Measurements from ENCODE around the gene SLC6A3. TPM values are rescaled to one million over a fixed set of nuclear protein-coding genes. Genes with fewer than 3 reads are reported as not detected.

The SLC6A3 gene
- total and polyA plus RNA-seq, 10 donors, result 0.02 to 0.27 (median 0.07) TPM; not detected in 4

- peaks cover 2 to 100% (median 93%) of the 10 kb centered on the region in 6 donors for H3K36me3 ChIP-seq
- WGBS, 5 donors, result 91 to 97% (median 95%) methylated on average over 12 of the region's 12 CpGs
- DNase-seq, result no peak
- peak overlapping the region in 1 of 8 donors; percentile 90 for H3K27ac ChIP-seq
- no peaks in the 10 kb centered on the region for H3K27me3 ChIP-seq (replicated peaks in 1 of 7)
- peaks cover 0 to 31% (median 11%) of the 10 kb centered on the region in 6 donors for H3K4me1 ChIP-seq
- no peak overlapping the region for H3K4me3 ChIP-seq
- no peaks in the 10 kb centered on the region for H3K9me3 ChIP-seq
- intact Hi-C loops (cut with DNase I; ENCODE audit: low total_unique reads), result no loop called here
- no peak for TF ChIP-seq POLR2AphosphoS5 (IDR thresholded peaks at IDR 0.05)
- TF ChIP-seq POLR2A (IDR thresholded peaks at IDR 0.05), result no peak
- TF ChIP-seq CTCF (IDR thresholded peaks at IDR 0.05 in 8 of 11, conservative IDR thresholded peaks at IDR 0.05 in 3 of 11), result no peak
Measured at GRCh38 chr5:1473746-1474145, 28.5 kb upstream of the SLC6A3 start.

DNA sequence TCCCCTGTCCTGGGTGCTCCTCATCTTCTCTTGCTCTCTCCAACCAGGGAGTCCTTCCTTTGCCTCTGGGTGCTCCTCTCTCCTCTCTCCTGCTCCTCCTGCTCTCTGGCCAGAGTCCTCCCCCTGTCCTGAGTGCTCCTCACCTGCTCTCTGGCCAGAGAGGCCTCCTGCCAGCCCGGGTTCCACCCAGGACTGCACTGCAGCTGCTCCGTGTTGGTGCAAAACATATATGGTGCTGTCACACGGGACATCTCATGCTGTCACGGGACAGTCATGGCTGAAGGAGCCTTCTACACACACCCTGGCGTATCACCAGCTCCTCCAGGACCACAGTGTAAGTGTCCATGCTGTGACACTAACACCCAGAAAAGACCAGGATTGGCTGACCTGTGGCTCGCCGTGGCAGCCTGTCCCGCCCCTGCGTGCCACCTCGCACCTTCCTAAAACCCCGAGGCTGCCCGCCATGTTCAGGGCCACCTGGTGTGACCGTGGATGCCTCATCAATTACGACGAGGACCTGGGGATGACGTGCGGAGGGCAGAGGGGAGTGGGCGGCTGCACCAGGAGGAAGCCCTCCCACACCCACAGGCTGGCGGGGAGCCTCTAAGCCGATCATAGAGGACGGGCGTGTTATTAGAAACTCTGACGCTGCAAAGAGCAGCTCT, 27.9 kb upstream of the SLC6A3 start:
- H3K36me3 ChIP-seq, result peaks cover 2 to 100% (median 94%) of the 10 kb centered on the region in 6 donors
- no peaks in the 10 kb centered on the region for H3K9me3 ChIP-seq
- TF ChIP-seq POLR2AphosphoS5 (IDR thresholded peaks at IDR 0.05), result peak; percentile 38 to 75 (median 49)
- no peak for TF ChIP-seq POLR2A (IDR thresholded peaks at IDR 0.05)
- TF ChIP-seq CTCF (IDR thresholded peaks at IDR 0.05 in 8 of 11, conservative IDR thresholded peaks at IDR 0.05 in 3 of 11), result no peak
- intact Hi-C loops (cut with DNase I; ENCODE audit: low total_unique reads), result no loop called here
- H3K4me3 ChIP-seq, result no peak overlapping the region
- H3K27ac ChIP-seq, result no peak overlapping the region
- H3K27me3 ChIP-seq (replicated peaks in 1 of 7), result no peaks in the 10 kb centered on the region
- 91 to 94% (median 93%) methylated on average over 22 to 23 of the region's 23 CpGs for WGBS, 5 donors
- DNase-seq, result no peak
- H3K4me1 ChIP-seq, result peaks cover 0 to 24% (median 8%) of the 10 kb centered on the region in 6 donors

- DNase-seq, result no peak
- intact Hi-C loops (cut with DNase I; ENCODE audit: low total_unique reads), result no loop called here
- peaks cover 0 to 21% (median 7%) of the 10 kb centered on the region in 6 donors for H3K4me1 ChIP-seq
- peak overlapping the region in 1 of 8 donors; percentile 36 for H3K27ac ChIP-seq
- TF ChIP-seq CTCF (IDR thresholded peaks at IDR 0.05 in 8 of 11, conservative IDR thresholded peaks at IDR 0.05 in 3 of 11) (no peak), POLR2AphosphoS5 (IDR thresholded peaks at IDR 0.05) (peak in 1 of 3 donors; percentile 18)
- whole genome bisulfite sequencing, 5 donors, result 92 to 95% (median 94%) methylated on average over 22 to 27 of the region's 27 CpGs
- H3K36me3 ChIP-seq, result peaks cover 2 to 100% (median 97%) of the 10 kb centered on the region in 6 donors
- no peaks in the 10 kb centered on the region for H3K9me3 ChIP-seq
- no peaks in the 10 kb centered on the region for H3K27me3 ChIP-seq (replicated peaks in 1 of 7)
- no peak overlapping the region for H3K4me3 ChIP-seq
Measured at GRCh38 chr5:1471997-1472963, 27.0 kb upstream of the SLC6A3 start.

Measured in spleen (tissue), 11 donors.